Osteoblast (primary cell): ENCODE measurements around the gene MYH3. TPM values are rescaled to one million over a fixed set of nuclear protein-coding genes. Genes with fewer than 3 reads are reported as not detected.

Experiments used
- DNase-seq: peaks from one replicate; pipeline ENCODE4 v3.0.0; 2011; ENCODE audit warnings: low spot score, mixed read lengths; ENCODE audit not compliant: insufficient read length; ENCODE audit errors: missing footprints
- H2AFZ ChIP-seq: 2 replicates; pipeline ENCODE4 v1.6.0; 2011; ENCODE audit warnings: mild to moderate bottlenecking, low read length
- H3K27ac ChIP-seq: 2 replicates; pipeline ENCODE4 v1.5.1; 2011; ENCODE audit warnings: mild to moderate bottlenecking, low read depth, low read length, moderate library complexity
- H3K27me3 ChIP-seq: 2 replicates; pipeline ENCODE4 v1.6.0; 2012; ENCODE audit warnings: mild to moderate bottlenecking, control low read depth, inconsistent platforms, low read length, moderate library complexity; ENCODE audit not compliant: insufficient read depth
- H3K36me3 ChIP-seq: 2 replicates; pipeline ENCODE4 v1.5.1; 2011; ENCODE audit warnings: mild to moderate bottlenecking, low read length, control low read depth, moderate library complexity; ENCODE audit not compliant: insufficient read depth
- H3K4me1 ChIP-seq: 2 replicates; pipeline ENCODE4 v1.5.1; 2011; ENCODE audit warnings: mild to moderate bottlenecking, low read length, control low read depth, moderate library complexity; ENCODE audit not compliant: insufficient read depth
- H3K4me2 ChIP-seq: 2 replicates; pipeline ENCODE4 v1.6.0; 2011; ENCODE audit warnings: mild to moderate bottlenecking, low read length; ENCODE audit not compliant: insufficient read depth
- H3K4me3 ChIP-seq: fragments of 200-600 bp; sonication (generic); 3 replicates; pipeline ENCODE4 v1.5.1; 2012; ENCODE audit warnings: mild to moderate bottlenecking, low read length, inconsistent platforms; ENCODE audit not compliant: insufficient read depth
- H3K79me2 ChIP-seq: 2 replicates; pipeline ENCODE4 v1.6.0; 2012; ENCODE audit warnings: mild to moderate bottlenecking, low read length, control low read depth, inconsistent platforms; ENCODE audit not compliant: insufficient read depth
- H3K9me3 ChIP-seq: 2 replicates; pipeline ENCODE4 v1.5.1; 2011; ENCODE audit warnings: low read depth, low read length, control low read depth
- H4K20me1 ChIP-seq: 2 replicates; pipeline ENCODE4 v1.6.0; 2012; ENCODE audit warnings: mild to moderate bottlenecking, low read length, control low read depth; ENCODE audit not compliant: insufficient read depth
- CTCF ChIP-seq: IDR thresholded peaks from 2 replicates; pipeline ENCODE4 v1.5.1; 2011; ENCODE audit warnings: mild to moderate bottlenecking, low read depth, low read length, moderate library complexity; ENCODE audit errors: extremely low read depth
- total RNA-seq: library from RNA; depleted of rRNA; stranded (reverse); fragments of >200 nt; gene quantifications from 2 replicates; pipeline ENCODE4 v1.2.3, GENCODE V29; 2012

Gene MYH3
- total RNA-seq, 1 donor, result 1.8 TPM

GRCh38 chr17:10612957-10613744, 44.0 kb downstream of the MYH3 start:
- Histone ChIP-seq H3K4me2 (no peak overlapping the region), H3K36me3 (no peaks in the 10 kb centered on the region)
- TF ChIP-seq CTCF, result no peak

GRCh38 chr17:10610884-10611283, 46.2 kb downstream of the MYH3 start:
- no peak for DNase-seq
- Histone ChIP-seq H3K4me3 (no peak overlapping the region), H2AFZ (no peak overlapping the region), H3K79me2 (no peaks in the 10 kb centered on the region), H4K20me1 (no peaks in the 10 kb centered on the region), H3K36me3 (no peaks in the 10 kb centered on the region), H3K9me3 (no peaks in the 10 kb centered on the region), H3K4me2 (no peak overlapping the region), H3K4me1 (peaks cover 8% of the 10 kb centered on the region), H3K27ac (no peak overlapping the region), H3K27me3 (no peaks in the 10 kb centered on the region)
- no peak for TF ChIP-seq CTCF

More at GRCh38 chr17:10612957-10613744, 44.0 kb downstream of the MYH3 start:
- Histone ChIP-seq H2AFZ (no peak overlapping the region), H3K4me3 (no peak overlapping the region), H3K79me2 (no peaks in the 10 kb centered on the region), H4K20me1 (no peaks in the 10 kb centered on the region), H3K27me3 (no peaks in the 10 kb centered on the region), H3K4me1 (peaks cover 8% of the 10 kb centered on the region), H3K9me3 (no peaks in the 10 kb centered on the region), H3K27ac (no peak overlapping the region)
- peak; percentile 48 for DNase-seq

DNA sequence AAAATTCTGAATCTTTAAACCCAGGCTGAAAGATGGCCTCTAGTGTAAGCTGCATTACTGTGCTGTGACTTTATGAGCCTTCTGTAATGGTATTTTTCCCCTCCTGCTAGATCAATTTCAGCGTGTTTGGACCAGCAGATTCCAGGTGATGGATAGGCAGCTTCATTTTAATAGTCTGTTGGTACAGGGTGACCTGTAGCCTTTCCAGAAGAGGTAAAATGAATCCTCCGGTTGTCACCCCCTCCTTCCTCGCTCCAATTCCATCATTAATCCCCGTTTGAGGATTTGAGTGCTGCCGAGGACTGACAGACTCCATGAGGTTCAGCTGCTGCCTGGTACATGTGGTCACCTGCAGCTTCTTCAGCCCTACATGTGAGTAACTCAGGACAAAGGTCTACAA, 48.9 kb downstream of the MYH3 start:
- Histone ChIP-seq H3K9me3 (no peaks in the 10 kb centered on the region), H4K20me1 (no peaks in the 10 kb centered on the region)
- TF ChIP-seq CTCF, result no peak

DNA sequence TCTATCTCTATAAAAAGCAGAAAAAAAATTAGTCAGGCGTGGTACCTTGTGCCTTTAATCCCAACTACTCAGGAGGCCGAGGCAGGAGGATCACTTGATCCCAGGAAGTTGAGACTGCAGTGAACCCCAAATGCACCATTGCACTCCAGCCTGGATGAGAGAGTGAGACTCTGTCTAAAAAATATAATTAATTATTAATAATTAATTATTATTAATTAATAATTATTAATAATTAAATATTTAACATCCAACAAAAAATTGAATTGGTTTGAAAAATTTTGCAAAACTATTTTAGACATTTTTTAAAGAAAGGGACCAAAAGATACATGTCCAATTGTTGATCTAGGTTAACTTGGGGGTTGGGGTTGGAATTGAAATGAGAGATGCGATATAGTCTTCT, 51.0 kb downstream of the MYH3 start:
- no peaks in the 10 kb centered on the region for H3K27me3 ChIP-seq
- H3K36me3 ChIP-seq, result no peaks in the 10 kb centered on the region
- DNase-seq, result no peak
- no peaks in the 10 kb centered on the region for H4K20me1 ChIP-seq
- no peak overlapping the region for H3K4me3 ChIP-seq
- no peaks in the 10 kb centered on the region for H3K4me1 ChIP-seq
- H3K9me3 ChIP-seq, result no peaks in the 10 kb centered on the region
- no peak for TF ChIP-seq CTCF
- no peak overlapping the region for H3K4me2 ChIP-seq
- no peak overlapping the region for H2AFZ ChIP-seq
- no peaks in the 10 kb centered on the region for H3K79me2 ChIP-seq
- H3K27ac ChIP-seq, result no peak overlapping the region

More for the DNA sequence above, 48.9 kb downstream of the MYH3 start:
- Histone ChIP-seq H3K27ac (no peak overlapping the region), H3K79me2 (no peaks in the 10 kb centered on the region), H3K4me1 (no peaks in the 10 kb centered on the region), H3K36me3 (no peaks in the 10 kb centered on the region), H3K4me2 (no peak overlapping the region), H2AFZ (no peak overlapping the region), H3K27me3 (no peaks in the 10 kb centered on the region), H3K4me3 (no peak overlapping the region)
- peak; percentile 30 for DNase-seq
